Measurements from ENCODE around the gene HS3ST6.

The HS3ST6 gene

GRCh38 chr16:1913327-1914083 is 4.7 kb downstream of the HS3ST6 start:
- no peaks in the 10 kb centered on the region for H3K9me2 ChIP-seq (replicated peaks; ENCODE audit: low read depth, low read length)
- no peaks in the 10 kb centered on the region for H3K79me2 ChIP-seq (ENCODE audit: insufficient read depth, low read length)
- no peak overlapping the region for H3K9ac ChIP-seq (ENCODE audit: low read depth, low read length, poor library complexity, severe bottlenecking)
- no peak overlapping the region for H2AFZ ChIP-seq (ENCODE audit: low read length)
- no peaks in the 10 kb centered on the region for H4K20me1 ChIP-seq (ENCODE audit: insufficient read depth, low read length, poor library complexity, severe bottlenecking)
- H3K4me2 ChIP-seq (ENCODE audit: low read depth, low read length, poor library complexity, severe bottlenecking) = no peak overlapping the region
- H3K9me3 ChIP-seq (ENCODE audit: insufficient read depth, low read depth, low read length) = no peaks in the 10 kb centered on the region
- TF ChIP-seq CTCF (conservative IDR thresholded peaks at IDR 0.05; ENCODE audit: low read length) = no peak
- TF ChIP-seq EZH2phosphoT487 (IDR thresholded peaks at IDR 0.05; ENCODE audit: borderline replicate concordance) = no peak
- no peak overlapping the region for H3K4me3 ChIP-seq (ENCODE audit: low read length, poor library complexity, severe bottlenecking)
- no peaks in the 10 kb centered on the region for H3F3A ChIP-seq (ENCODE audit: low read depth)
- no peaks in the 10 kb centered on the region for H3K27me3 ChIP-seq (ENCODE audit: insufficient read depth, low read length, poor library complexity, severe bottlenecking)
- no peaks in the 10 kb centered on the region for H3K4me1 ChIP-seq (ENCODE audit: insufficient read depth, low read length, poor library complexity, severe bottlenecking)
- H3K36me3 ChIP-seq (ENCODE audit: insufficient read depth, low read length) = no peaks in the 10 kb centered on the region

- H2AFZ ChIP-seq (ENCODE audit: low read length) = no peak overlapping the region
- H3K4me2 ChIP-seq (ENCODE audit: low read depth, low read length, poor library complexity, severe bottlenecking) = no peak overlapping the region
Measured at GRCh38 chr16:1912215-1912543, 6.0 kb downstream of the HS3ST6 start.

GRCh38 chr16:1911467-1912214 is 6.6 kb downstream of the HS3ST6 start:
- Histone ChIP-seq H3K27me3 (ENCODE audit: insufficient read depth, low read length, poor library complexity, severe bottlenecking) (no peaks in the 10 kb centered on the region), H3K9me2 (replicated peaks; ENCODE audit: low read depth, low read length) (no peaks in the 10 kb centered on the region), H3F3A (ENCODE audit: low read depth) (no peaks in the 10 kb centered on the region), H3K4me1 (ENCODE audit: insufficient read depth, low read length, poor library complexity, severe bottlenecking) (no peaks in the 10 kb centered on the region), H3K4me2 (ENCODE audit: low read depth, low read length, poor library complexity, severe bottlenecking) (no peak overlapping the region), H3K9ac (ENCODE audit: low read depth, low read length, poor library complexity, severe bottlenecking) (no peak overlapping the region), H2AFZ (ENCODE audit: low read length) (no peak overlapping the region), H3K4me3 (ENCODE audit: low read length, poor library complexity, severe bottlenecking) (no peak overlapping the region), H3K79me2 (ENCODE audit: insufficient read depth, low read length) (no peaks in the 10 kb centered on the region), H3K36me3 (ENCODE audit: insufficient read depth, low read length) (no peaks in the 10 kb centered on the region), H4K20me1 (ENCODE audit: insufficient read depth, low read length, poor library complexity, severe bottlenecking) (no peaks in the 10 kb centered on the region), H3K9me3 (ENCODE audit: insufficient read depth, low read depth, low read length) (no peaks in the 10 kb centered on the region)
- no peak for TF ChIP-seq EZH2phosphoT487 (IDR thresholded peaks at IDR 0.05; ENCODE audit: borderline replicate concordance)
- no peak for TF ChIP-seq CTCF (conservative IDR thresholded peaks at IDR 0.05; ENCODE audit: low read length)

More at GRCh38 chr16:1912215-1912543, 6.0 kb downstream of the HS3ST6 start:
- Histone ChIP-seq H3K4me1 (ENCODE audit: insufficient read depth, low read length, poor library complexity, severe bottlenecking) (no peaks in the 10 kb centered on the region), H3K36me3 (ENCODE audit: insufficient read depth, low read length) (no peaks in the 10 kb centered on the region), H3K9me3 (ENCODE audit: insufficient read depth, low read depth, low read length) (no peaks in the 10 kb centered on the region), H3K9ac (ENCODE audit: low read depth, low read length, poor library complexity, severe bottlenecking) (no peak overlapping the region), H4K20me1 (ENCODE audit: insufficient read depth, low read length, poor library complexity, severe bottlenecking) (no peaks in the 10 kb centered on the region), H3K79me2 (ENCODE audit: insufficient read depth, low read length) (no peaks in the 10 kb centered on the region), H3K27me3 (ENCODE audit: insufficient read depth, low read length, poor library complexity, severe bottlenecking) (no peaks in the 10 kb centered on the region), H3K4me3 (ENCODE audit: low read length, poor library complexity, severe bottlenecking) (no peak overlapping the region), H3F3A (ENCODE audit: low read depth) (no peaks in the 10 kb centered on the region), H3K9me2 (replicated peaks; ENCODE audit: low read depth, low read length) (no peaks in the 10 kb centered on the region)
- no peak for TF ChIP-seq CTCF (conservative IDR thresholded peaks at IDR 0.05; ENCODE audit: low read length)
- no peak for TF ChIP-seq EZH2phosphoT487 (IDR thresholded peaks at IDR 0.05; ENCODE audit: borderline replicate concordance)

Data from Loucy (cell line).